Measurements from ENCODE around the gene GCN1. TPM values are rescaled to one million over a fixed set of nuclear protein-coding genes. Genes with fewer than 3 reads are reported as not detected.
A peak's percentile ranks its signal among the peaks of the same experiment; 100 is the strongest.

The GCN1 gene
- total RNA-seq, 3 donors from 2014 or later, result 74.6 to 108 (median 76.7) TPM

DNA sequence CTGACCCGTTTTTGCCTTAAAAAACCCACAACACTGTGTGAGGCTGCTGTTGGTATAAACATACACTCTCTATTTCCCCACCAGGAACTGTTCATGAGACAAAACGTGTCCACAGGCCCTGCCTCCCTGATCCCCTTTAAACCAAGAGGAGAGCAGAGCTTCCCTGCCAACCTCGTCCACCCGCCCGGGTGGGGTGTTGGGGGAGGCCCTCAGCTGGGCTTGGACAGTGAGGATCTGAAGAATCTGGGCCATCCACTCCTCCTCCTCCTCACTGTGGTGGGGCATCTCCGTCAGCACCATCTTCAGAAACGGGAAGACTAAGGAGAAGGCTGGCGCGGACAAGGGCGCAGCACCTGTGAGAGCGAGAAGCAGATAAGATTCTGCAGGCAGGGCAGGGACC is 36.8 kb downstream of the GCN1 start:
- TF ChIP-seq, protein P1, sequence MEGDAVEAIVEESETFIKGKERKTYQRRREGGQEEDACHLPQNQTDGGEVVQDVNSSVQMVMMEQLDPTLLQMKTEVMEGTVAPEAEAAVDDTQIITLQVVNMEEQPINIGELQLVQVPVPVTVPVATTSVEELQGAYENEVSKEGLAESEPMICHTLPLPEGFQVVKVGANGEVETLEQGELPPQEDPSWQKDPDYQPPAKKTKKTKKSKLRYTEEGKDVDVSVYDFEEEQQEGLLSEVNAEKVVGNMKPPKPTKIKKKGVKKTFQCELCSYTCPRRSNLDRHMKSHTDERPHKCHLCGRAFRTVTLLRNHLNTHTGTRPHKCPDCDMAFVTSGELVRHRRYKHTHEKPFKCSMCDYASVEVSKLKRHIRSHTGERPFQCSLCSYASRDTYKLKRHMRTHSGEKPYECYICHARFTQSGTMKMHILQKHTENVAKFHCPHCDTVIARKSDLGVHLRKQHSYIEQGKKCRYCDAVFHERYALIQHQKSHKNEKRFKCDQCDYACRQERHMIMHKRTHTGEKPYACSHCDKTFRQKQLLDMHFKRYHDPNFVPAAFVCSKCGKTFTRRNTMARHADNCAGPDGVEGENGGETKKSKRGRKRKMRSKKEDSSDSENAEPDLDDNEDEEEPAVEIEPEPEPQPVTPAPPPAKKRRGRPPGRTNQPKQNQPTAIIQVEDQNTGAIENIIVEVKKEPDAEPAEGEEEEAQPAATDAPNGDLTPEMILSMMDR (IDR thresholded peaks at IDR 0.05), result no peak
- ATAC-seq, result no peak
- intact Hi-C loops (cut with DNase I, micrococcal nuclease), result no loop called here

GRCh38 chr12:120156315-120157259 is 37.9 kb downstream of the GCN1 start:
- H3K36me3 ChIP-seq (ENCODE audit: low read depth), result peaks cover 34% of the 10 kb centered on the region
- ATAC-seq (no peak), DNase-seq (no peak)
- no peaks in the 10 kb centered on the region for H3K9me3 ChIP-seq
- H3K4me3 ChIP-seq, result no peak overlapping the region
- intact Hi-C loops (cut with DNase I, micrococcal nuclease), result no loop called here
- no peaks in the 10 kb centered on the region for H3K4me1 ChIP-seq (ENCODE audit: low read depth)
- TF ChIP-seq, protein P1 (IDR thresholded peaks at IDR 0.05), result no peak

More for the DNA sequence above, 36.8 kb downstream of the GCN1 start:
- Histone ChIP-seq H3K4me1 (ENCODE audit: low read depth) (no peaks in the 10 kb centered on the region), H3K36me3 (ENCODE audit: low read depth) (peaks cover 42% of the 10 kb centered on the region), H3K4me3 (no peak overlapping the region), H3K9me3 (no peaks in the 10 kb centered on the region)
- no peak for DNase-seq

DNA sequence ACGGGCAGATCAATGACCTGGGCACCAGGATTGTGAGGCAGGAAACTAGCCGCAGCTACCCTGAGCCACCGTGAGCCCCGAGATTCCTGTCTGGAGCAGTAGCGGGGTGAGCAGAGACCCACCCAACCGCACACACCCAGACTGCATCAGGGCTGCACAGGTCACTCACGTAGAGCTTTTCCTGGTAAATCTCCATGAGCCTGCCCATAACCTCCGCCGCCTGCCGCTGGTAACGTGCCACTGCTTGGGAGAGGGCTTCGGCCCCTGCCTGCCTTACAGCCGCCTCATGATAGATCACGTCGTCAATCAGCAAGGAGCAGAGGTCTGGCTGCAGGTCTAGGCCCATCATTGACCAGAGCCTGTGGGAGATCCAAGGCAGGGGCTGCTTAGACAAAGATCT is 39.4 kb downstream of the GCN1 start:
- H3K9me3 ChIP-seq, result no peaks in the 10 kb centered on the region
- peaks cover 31% of the 10 kb centered on the region for H3K36me3 ChIP-seq (ENCODE audit: low read depth)
- H3K4me3 ChIP-seq, result no peak overlapping the region
- intact Hi-C loops (cut with DNase I, micrococcal nuclease), result no loop called here
- DNase-seq (no peak), ATAC-seq (no peak)
- no peaks in the 10 kb centered on the region for H3K4me1 ChIP-seq (ENCODE audit: low read depth)
- TF ChIP-seq, protein P1 (IDR thresholded peaks at IDR 0.05), result no peak

GRCh38 chr12:120150919-120151525 is 43.5 kb downstream of the GCN1 start:
- H3K4me3 ChIP-seq, result no peak overlapping the region
- H3K9me3 ChIP-seq, result no peaks in the 10 kb centered on the region
- ATAC-seq, result no peak
- peaks cover 25% of the 10 kb centered on the region for H3K36me3 ChIP-seq (ENCODE audit: low read depth)
- intact Hi-C loops (cut with DNase I, micrococcal nuclease), result no loop called here
- H3K4me1 ChIP-seq (ENCODE audit: low read depth), result no peaks in the 10 kb centered on the region
- TF ChIP-seq, protein P1 (IDR thresholded peaks at IDR 0.05), result no peak
- DNase-seq, result no peak

GRCh38 chr12:120148011-120148410 is 46.5 kb downstream of the GCN1 start:
- H3K9me3 ChIP-seq, result no peaks in the 10 kb centered on the region
- TF ChIP-seq, protein P1 (IDR thresholded peaks at IDR 0.05), result no peak
- intact Hi-C loops (cut with DNase I, micrococcal nuclease), result no loop called here
- H3K4me1 ChIP-seq (ENCODE audit: low read depth), result no peaks in the 10 kb centered on the region
- H3K4me3 ChIP-seq, result no peak overlapping the region
- no peak for DNase-seq
- ATAC-seq, result peak; percentile 30
- H3K36me3 ChIP-seq (ENCODE audit: low read depth), result peaks cover 35% of the 10 kb centered on the region
